ENCODE results near the gene LMAN1L. TPM values are rescaled to one million over a fixed set of nuclear protein-coding genes. Genes with fewer than 3 reads are reported as not detected.
A peak's percentile ranks its signal among the peaks of the same experiment; 100 is the strongest.

Gene LMAN1L
- total RNA-seq (2014; rRNA removed; shearing (Covaris generic)): 0.09 TPM in 1 of 2 replicates, not detected in the other
- total RNA-seq (2022): 0.37 and 0.38 TPM in 2 replicates
- percentile 24 among the genes with signal in this experiment for Bru-seq, nascent RNA
- BruChase-seq, experiment 1, labeled RNA remaining after a 6-hour chase: percentile 25 among the genes with signal in this experiment
- BruChase-seq, experiment 2, labeled RNA remaining after a 2-hour chase: percentile 24 among the genes with signal in this experiment
- long read RNA-seq: 0 reads

DNA sequence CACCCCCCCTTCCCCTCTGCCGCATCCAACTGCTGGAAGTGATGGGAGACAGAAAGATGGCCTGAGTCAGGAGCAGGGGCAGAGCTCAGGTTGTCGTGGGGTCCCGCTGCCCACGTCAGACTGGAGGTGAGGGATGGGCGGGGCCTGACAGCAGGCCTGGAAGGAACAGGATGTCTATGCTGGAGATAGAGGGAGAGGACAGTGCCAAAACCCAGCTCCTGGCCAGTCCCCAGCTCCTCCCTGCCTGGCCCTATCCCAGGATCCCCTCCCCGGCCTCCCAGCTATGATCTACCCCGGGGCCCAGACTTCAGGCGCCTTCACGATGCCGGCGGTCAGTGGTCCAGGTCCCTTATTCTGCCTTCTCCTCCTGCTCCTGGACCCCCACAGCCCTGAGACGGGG lies at the start of gene LMAN1L:
LMAN1L (plus strand) TSS at position 303 of the 400 bp plus-strand sequence; CDS start at position 323, 20 bp downstream.
- no peak for DNase-seq (ENCODE audit: low spot score)
- Histone ChIP-seq H3K27ac (ENCODE audit: low read depth, low read length, poor library complexity, severe bottlenecking) (no peak within 1 kb of the TSS), H3K9me2 (ENCODE audit: insufficient read depth, low read length) (no peaks in the 10 kb centered on the region), H3K4me3 (ENCODE audit: low read depth, low read length, poor library complexity, severe bottlenecking) (no peak within 1 kb of the TSS), H3K4me2 (ENCODE audit: low read length) (no peak within 1 kb of the TSS), H4K20me1 (ENCODE audit: insufficient read depth, low read length) (no peaks in the 10 kb centered on the region), H3K36me3 (ENCODE audit: insufficient read depth, low read length) (no peaks in the 10 kb centered on the region), H3K9me3 (ENCODE audit: low read length) (no peaks in the 10 kb centered on the region), H2AFZ (ENCODE audit: low read length) (no peak within 1 kb of the TSS), H3K79me2 (ENCODE audit: insufficient read depth, low read depth, low read length) (no peaks in the 10 kb centered on the region), H3K4me1 (ENCODE audit: insufficient read depth, low read length, poor library complexity, severe bottlenecking) (peaks cover 12% of the 10 kb centered on the region)
- BruUV-seq (replicated peaks): no TSS peak
- ChIA-PET POLR2A (no interaction called here), CTCF (ENCODE audit: unreplicated experiment) (no interaction called here)
- no peak for TF ChIP-seq EZH2phosphoT487 (IDR thresholded peaks at IDR 0.05; ENCODE audit: borderline replicate concordance, low read depth, low read length)
- TF ChIP-seq CTCF (conservative IDR thresholded peaks at IDR 0.05; ENCODE audit: low read length): no peak
- intact Hi-C loops (cut with micrococcal nuclease; ENCODE audit: unreplicated experiment): no loop called here

- Histone ChIP-seq H3K9me2 (ENCODE audit: insufficient read depth, low read length) (no peaks in the 10 kb centered on the region), H3K4me3 (ENCODE audit: low read depth, low read length, poor library complexity, severe bottlenecking) (no peak overlapping the region), H3K79me2 (ENCODE audit: insufficient read depth, low read depth, low read length) (no peaks in the 10 kb centered on the region), H4K20me1 (ENCODE audit: insufficient read depth, low read length) (no peaks in the 10 kb centered on the region), H3K4me1 (ENCODE audit: insufficient read depth, low read length, poor library complexity, severe bottlenecking) (no peaks in the 10 kb centered on the region), H3K4me2 (ENCODE audit: low read length) (no peak overlapping the region), H3K9me3 (ENCODE audit: low read length) (no peaks in the 10 kb centered on the region), H3K36me3 (ENCODE audit: insufficient read depth, low read length) (no peaks in the 10 kb centered on the region), H2AFZ (ENCODE audit: low read length) (no peak overlapping the region), H3K27ac (ENCODE audit: low read depth, low read length, poor library complexity, severe bottlenecking) (no peak overlapping the region)
- TF ChIP-seq EZH2phosphoT487 (IDR thresholded peaks at IDR 0.05; ENCODE audit: borderline replicate concordance, low read depth, low read length) (no peak), CTCF (conservative IDR thresholded peaks at IDR 0.05; ENCODE audit: low read length) (no peak)
- no peak for DNase-seq (ENCODE audit: low spot score)
- intact Hi-C loops (cut with micrococcal nuclease; ENCODE audit: unreplicated experiment): loop anchor here (10.0 kb wide), 1 partner anchor 389 kb away; no protein-coding TSS in a partner anchor
- ChIA-PET POLR2A (no interaction called here), CTCF (ENCODE audit: unreplicated experiment) (no interaction called here)
- no TSS peak for BruUV-seq (replicated peaks)
Observed at GRCh38 chr15:74763416-74763815, 49.2 kb upstream of the LMAN1L start.
